GM19468 (cell line): ENCODE data around the gene WWOX.

Experiments used
- ATAC-seq: cut with Tn5 transposase; IDR thresholded peaks from one replicate; pipeline ENCODE4 v1.9.1; 2021; ENCODE audit warnings: mild to moderate bottlenecking, moderate library complexity, moderate number of reproducible peaks; ENCODE audit not compliant: unreplicated experiment; ENCODE audit errors: extremely low read depth

Gene WWOX

GRCh38 chr16:78102122-78102660 is 2.7 kb downstream of the WWOX start:
- no peak for ATAC-seq

GRCh38 chr16:78102865-78103264 is 3.4 kb downstream of the WWOX start:
- ATAC-seq, result no peak

GRCh38 chr16:78105517-78105916 is 6.1 kb downstream of the WWOX start:
- no peak for ATAC-seq

DNA sequence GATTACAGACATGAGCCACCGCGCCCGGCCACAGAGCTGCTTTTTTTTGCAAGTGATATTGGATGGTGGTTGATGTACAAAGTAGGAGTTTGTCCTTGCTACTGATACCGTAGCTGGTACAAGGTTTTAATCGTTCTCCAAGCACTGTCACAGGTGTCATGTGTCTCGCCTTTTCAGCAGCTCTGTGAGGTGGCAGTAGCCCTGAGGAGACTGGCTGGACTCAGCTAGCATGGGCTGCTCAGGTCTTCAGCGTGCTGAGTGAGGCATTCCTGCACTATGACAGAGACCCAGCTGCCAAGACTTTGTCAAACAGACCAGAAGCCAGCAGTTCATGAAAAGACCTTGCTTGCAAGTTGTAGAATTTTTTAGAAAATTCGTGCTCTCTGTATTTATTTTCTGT is 7.2 kb downstream of the WWOX start:
- no peak for ATAC-seq

DNA sequence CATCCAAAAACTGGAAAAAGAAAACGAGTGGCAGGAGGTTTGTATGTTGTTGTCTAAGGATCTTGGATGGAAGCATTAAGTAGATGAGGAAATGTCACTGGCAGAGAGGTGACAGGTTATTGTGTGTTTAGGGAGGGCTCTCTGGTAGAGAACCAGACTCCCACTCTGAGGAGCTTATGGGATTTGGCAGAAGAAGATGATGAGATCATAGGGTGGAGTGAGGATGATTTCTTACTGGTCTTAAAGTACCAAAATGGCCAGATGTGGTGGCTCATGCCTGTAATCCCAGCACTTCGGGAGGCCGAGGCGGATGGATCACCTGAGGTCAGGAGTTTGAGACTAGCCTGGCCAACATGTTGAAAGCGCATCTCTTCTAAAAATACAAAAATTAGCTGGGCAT is 9.0 kb downstream of the WWOX start:
- ATAC-seq, result no peak

- ATAC-seq, result no peak
Measured at GRCh38 chr16:78113258-78113657, 13.8 kb downstream of the WWOX start.

- ATAC-seq, result no peak
Measured at GRCh38 chr16:78115659-78116058, 16.2 kb downstream of the WWOX start.

GRCh38 chr16:78116946-78117345 is 17.5 kb downstream of the WWOX start:
- no peak for ATAC-seq

- ATAC-seq, result no peak
Measured at GRCh38 chr16:78117391-78117790, 17.9 kb downstream of the WWOX start.

- ATAC-seq, result no peak
Measured at GRCh38 chr16:78118469-78119025, 19.1 kb downstream of the WWOX start.

GRCh38 chr16:78122774-78123315 is 23.4 kb downstream of the WWOX start:
- no peak for ATAC-seq

GRCh38 chr16:78125112-78125844 is 25.8 kb downstream of the WWOX start:
- ATAC-seq, result no peak

GRCh38 chr16:78126662-78127061 is 27.2 kb downstream of the WWOX start:
- no peak for ATAC-seq

DNA sequence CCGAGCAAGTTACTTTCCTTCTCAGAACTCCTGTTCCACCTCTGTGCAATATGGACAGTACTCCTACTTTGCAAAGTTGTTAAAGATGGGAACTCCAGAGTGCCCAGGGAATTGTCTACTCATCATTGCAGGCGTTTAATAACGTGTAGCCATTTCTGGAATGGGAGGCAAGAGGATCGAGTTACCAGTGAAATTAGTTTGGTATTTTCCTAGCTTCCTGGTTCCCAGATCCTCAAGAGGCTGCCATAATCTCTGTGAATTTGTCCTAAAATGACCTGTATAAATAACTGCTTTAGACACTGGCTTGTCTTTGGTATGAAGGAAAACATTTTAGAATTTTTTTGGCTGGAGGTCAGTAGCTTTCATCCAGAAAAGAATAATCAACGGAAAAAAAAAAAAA is 27.7 kb downstream of the WWOX start:
- ATAC-seq, result no peak

DNA sequence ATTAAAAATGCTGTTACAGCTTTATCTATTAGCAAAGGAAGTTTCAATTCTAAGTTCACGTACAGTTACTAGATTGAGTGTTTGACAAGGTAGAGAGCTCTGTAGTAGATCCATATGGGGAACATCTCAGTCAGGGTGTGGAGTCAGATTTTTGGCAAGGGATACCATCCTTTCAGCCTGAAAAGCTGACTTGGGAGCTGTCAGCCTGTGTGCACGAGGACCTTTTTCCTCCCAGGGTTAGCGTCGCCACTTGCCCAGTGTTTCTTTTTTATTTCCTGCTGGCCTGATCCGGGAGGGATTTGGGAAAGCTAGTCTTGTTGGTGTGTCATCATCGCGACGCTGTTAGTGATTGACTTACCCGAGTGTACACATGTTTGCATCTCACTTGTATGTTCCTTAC is 29.5 kb downstream of the WWOX start:
- no peak for ATAC-seq

DNA sequence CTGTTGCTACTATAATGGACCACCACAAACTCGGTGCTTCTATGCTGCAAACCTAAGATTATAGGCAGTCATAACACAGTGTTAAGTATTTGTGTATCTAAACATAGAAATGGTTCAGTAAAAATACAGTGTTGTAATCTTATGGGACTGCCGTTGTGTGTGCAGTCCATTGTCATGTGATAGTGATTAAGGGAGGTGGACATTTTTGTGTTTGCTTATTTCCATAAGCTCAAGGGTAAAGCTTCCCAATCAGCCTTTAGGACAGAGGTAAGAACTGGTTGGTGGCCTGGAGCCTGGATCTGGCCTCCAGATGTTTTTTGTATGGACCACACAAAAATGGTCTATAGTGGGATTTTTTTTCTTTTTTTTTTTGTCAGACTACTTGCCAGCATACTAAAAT is 29.9 kb downstream of the WWOX start:
- ATAC-seq, result no peak

GRCh38 chr16:78130083-78130608 is 30.7 kb downstream of the WWOX start:
- ATAC-seq, result no peak

- ATAC-seq, result no peak
Measured at GRCh38 chr16:78130950-78131349, 31.5 kb downstream of the WWOX start.

GRCh38 chr16:78133919-78134318 is 34.5 kb downstream of the WWOX start:
- ATAC-seq, result no peak

DNA sequence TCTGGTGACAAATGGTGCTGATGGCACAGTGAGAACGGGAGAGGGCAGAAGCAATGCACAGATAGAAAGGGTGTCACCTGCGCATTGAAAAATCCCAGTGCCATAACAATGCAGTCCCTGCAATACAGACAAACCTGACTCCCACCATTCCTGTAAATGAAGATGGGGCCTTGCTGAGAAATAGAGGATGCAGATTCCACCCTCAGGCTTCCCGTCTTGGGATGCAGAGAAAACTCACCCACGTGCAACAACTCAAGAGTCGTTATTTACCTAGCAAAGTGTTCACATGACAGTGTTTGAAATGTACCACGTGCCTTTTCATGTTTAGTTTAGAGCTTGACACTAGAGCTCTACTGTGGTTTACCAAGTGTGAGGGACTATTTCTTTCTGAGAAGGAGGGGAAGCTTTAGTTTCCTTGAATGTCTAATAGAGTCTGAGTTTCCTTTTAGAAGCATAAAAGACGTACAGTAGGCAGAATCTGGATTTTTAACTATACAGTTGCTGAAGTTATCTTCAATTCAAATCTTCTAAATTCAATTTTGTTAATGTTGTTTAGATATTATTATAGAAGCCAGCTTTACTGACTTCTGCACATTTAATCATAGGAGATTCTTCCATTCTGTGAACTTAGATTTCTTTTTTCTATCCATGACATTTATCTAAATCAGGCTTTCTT is 35.6 kb downstream of the WWOX start:
- no peak for ATAC-seq

GRCh38 chr16:78137179-78137578 is 37.7 kb downstream of the WWOX start:
- ATAC-seq, result no peak
